Nephron (organoid): Measurements from ENCODE around the gene FN3K.
A peak's percentile ranks its signal among the peaks of the same experiment; 100 is the strongest.

ENCODE experiments used
- H3K27ac Mint-ChIP-seq, 3 experiments: 2 replicates each; pipeline ENCODE4 v1.8.0; 2020; ENCODE audit warnings: mixed read lengths in 3 of 3, mild to moderate bottlenecking in 2 of 3, moderate library complexity in 1 of 3
- H3K27me3 Mint-ChIP-seq: 2 replicates; pipeline ENCODE4 v1.8.0; 2021; ENCODE audit warnings: low read depth, mild to moderate bottlenecking, moderate library complexity, mixed read lengths
- H3K36me3 Mint-ChIP-seq: 2 replicates; pipeline ENCODE4 v1.8.0; 2020; ENCODE audit warnings: low read depth, mixed read lengths
- H3K4me1 Mint-ChIP-seq: 2 replicates; pipeline ENCODE4 v1.8.0; 2020; ENCODE audit warnings: mixed read lengths
- H3K4me3 Mint-ChIP-seq, 3 experiments: 2 replicates each; pipeline ENCODE4 v1.8.0; 2020; ENCODE audit warnings: mild to moderate bottlenecking in 3 of 3, mixed read lengths in 3 of 3, moderate library complexity in 2 of 3
- H3K9me3 Mint-ChIP-seq: 2 replicates; pipeline ENCODE4 v1.8.0; 2020; ENCODE audit warnings: mixed read lengths
- TF ChIP-seq, protein P1 (sequence below), 3 experiments: fragments of 200-600 bp; sonication (generic); IDR thresholded peaks; one replicate each; pipeline ENCODE4 v1.5.0; 2021; ENCODE audit warnings: antibody characterized with exemption in 3 of 3; ENCODE audit not compliant: unreplicated experiment in 3 of 3

FN3K gene

DNA sequence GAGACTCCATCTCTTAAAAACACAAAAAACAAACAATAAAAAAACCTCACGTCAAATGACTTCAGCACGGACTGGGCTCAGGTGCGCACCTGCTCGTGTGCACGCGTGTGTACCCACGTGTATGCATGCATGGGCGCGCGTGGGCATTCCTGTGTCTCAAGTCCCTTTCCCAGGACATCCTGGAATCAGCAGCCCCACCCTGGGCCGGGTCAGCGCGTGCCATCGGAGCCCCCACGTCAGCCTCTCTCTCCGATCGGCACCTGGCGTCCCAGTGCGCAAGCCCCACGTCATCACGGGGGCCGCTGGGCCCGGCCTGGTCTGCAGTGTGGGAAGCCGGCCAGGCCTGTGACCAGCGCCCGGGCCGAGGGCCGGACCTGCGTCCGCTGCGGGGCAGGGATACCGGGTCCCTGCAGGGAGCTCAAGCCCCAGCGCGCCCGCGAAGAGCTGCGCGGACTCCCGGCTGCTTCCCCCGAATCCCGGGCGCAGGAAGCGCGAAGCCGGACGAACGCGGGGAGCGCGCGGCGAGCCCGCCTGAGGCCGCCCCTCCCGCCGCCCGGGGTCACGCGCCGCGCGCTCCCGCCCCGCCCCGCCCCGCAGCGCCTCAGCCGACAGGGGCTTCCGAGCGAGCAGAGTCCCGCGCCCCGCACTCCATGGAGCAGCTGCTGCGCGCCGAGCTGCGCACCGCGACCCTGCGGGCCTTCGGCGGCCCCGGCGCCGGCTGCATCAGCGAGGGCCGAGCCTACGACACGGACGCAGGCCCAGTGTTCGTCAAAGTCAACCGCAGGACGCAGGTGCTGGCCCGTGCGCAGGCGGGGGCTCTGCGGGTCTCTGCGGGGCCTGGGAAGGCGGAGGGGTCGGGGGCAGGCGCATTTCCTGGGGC is at the start of gene FN3K:
Gene FN3K (plus strand): TSS at position 629 of the 880 bp plus-strand sequence. CDS start 22 bp downstream, at position 651.
- Mint-ChIP-seq H3K9me3 (peaks cover 11% of the 10 kb centered on the region), H3K4me1 (peaks cover 4% of the 10 kb centered on the region), H3K27me3 (no peaks in the 10 kb centered on the region), H3K27ac (peak within 1 kb of the TSS in 1 of 3 experiments; percentile 59), H3K36me3 (peaks cover 43% of the 10 kb centered on the region), H3K4me3 (peak within 1 kb of the TSS; percentile 78 to 83 (median 81))
- TF ChIP-seq, protein P1, sequence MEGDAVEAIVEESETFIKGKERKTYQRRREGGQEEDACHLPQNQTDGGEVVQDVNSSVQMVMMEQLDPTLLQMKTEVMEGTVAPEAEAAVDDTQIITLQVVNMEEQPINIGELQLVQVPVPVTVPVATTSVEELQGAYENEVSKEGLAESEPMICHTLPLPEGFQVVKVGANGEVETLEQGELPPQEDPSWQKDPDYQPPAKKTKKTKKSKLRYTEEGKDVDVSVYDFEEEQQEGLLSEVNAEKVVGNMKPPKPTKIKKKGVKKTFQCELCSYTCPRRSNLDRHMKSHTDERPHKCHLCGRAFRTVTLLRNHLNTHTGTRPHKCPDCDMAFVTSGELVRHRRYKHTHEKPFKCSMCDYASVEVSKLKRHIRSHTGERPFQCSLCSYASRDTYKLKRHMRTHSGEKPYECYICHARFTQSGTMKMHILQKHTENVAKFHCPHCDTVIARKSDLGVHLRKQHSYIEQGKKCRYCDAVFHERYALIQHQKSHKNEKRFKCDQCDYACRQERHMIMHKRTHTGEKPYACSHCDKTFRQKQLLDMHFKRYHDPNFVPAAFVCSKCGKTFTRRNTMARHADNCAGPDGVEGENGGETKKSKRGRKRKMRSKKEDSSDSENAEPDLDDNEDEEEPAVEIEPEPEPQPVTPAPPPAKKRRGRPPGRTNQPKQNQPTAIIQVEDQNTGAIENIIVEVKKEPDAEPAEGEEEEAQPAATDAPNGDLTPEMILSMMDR (IDR thresholded peaks at IDR 0.05; ENCODE audit: unreplicated experiment in 3 of 3) = no peak

- Mint-ChIP-seq H3K27ac (peak overlapping the region; percentile 4 to 56 (median 23)), H3K27me3 (no peaks in the 10 kb centered on the region), H3K36me3 (peaks cover 11% of the 10 kb centered on the region), H3K4me3 (no peak overlapping the region), H3K9me3 (peaks cover 8% of the 10 kb centered on the region), H3K4me1 (peaks cover 8% of the 10 kb centered on the region)
- TF ChIP-seq, protein P1 (IDR thresholded peaks at IDR 0.05; ENCODE audit: unreplicated experiment in 3 of 3) = no peak
These were observed 48.8 kb upstream of the FN3K start for GRCh38 chr17:82686366-82687324.

DNA sequence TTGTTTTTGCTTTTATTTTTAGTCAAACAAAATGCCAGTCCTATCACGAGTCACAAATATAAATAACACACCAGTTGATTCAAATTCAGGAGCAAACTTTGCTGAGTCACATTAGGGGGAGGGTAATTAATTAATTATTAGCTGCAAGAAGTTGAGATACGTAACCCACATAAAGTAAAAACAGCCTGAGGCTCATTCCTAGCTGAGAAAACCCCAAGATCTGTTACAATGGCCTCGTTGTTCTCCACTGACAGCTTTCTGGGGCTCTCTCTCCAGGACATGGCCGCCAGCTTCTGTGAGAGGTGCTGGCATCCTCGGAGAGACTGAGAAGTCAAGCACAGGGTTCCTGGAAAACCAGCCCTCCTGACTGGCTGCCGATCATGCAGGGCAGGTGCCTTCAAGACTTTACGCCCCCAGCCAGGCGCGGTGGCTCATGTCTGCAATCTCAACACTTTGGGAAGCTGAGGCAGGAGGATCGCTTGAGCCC is 48.0 kb upstream of the FN3K start:
- peaks cover 8% of the 10 kb centered on the region for H3K4me1 Mint-ChIP-seq
- H3K36me3 Mint-ChIP-seq = peaks cover 4% of the 10 kb centered on the region
- H3K27me3 Mint-ChIP-seq = no peaks in the 10 kb centered on the region
- TF ChIP-seq, protein P1 (IDR thresholded peaks at IDR 0.05; ENCODE audit: unreplicated experiment in 3 of 3) = no peak
- no peak overlapping the region for H3K4me3 Mint-ChIP-seq
- peak overlapping the region; percentile 4 to 56 (median 23) for H3K27ac Mint-ChIP-seq
- peaks cover under 1% of the 10 kb centered on the region for H3K9me3 Mint-ChIP-seq

DNA sequence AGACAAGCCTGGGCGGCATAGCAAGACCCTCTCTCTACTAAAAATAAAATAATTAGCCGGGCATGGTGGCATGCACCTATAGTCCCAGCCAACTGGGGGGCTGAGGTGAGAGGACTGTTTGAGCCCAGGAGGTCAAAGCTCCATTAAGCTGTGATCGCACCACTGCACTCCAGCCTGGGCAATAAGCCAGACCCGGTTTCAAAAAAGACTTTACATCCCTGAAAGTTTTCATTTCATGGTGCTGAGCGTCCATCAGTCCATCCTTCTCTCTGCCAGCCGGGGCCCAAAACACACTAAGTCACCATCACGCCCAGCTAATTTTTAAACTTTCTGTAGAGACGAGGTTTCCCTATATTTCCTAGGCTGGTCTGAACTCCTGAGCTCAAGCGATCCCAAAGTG is 47.5 kb upstream of the FN3K start:
- Mint-ChIP-seq H3K4me1 (peaks cover 8% of the 10 kb centered on the region), H3K36me3 (peaks cover 4% of the 10 kb centered on the region), H3K9me3 (no peaks in the 10 kb centered on the region), H3K27ac (peak overlapping the region in 1 of 3 experiments; percentile 56), H3K27me3 (no peaks in the 10 kb centered on the region), H3K4me3 (no peak overlapping the region)
- TF ChIP-seq, protein P1 (IDR thresholded peaks at IDR 0.05; ENCODE audit: unreplicated experiment in 3 of 3) = no peak

GRCh38 chr17:82689077-82689476 is 46.3 kb upstream of the FN3K start:
- TF ChIP-seq, protein P1 (IDR thresholded peaks at IDR 0.05; ENCODE audit: unreplicated experiment in 3 of 3) = no peak
- peaks cover 14% of the 10 kb centered on the region for H3K4me1 Mint-ChIP-seq
- H3K9me3 Mint-ChIP-seq = peaks cover 6% of the 10 kb centered on the region
- H3K27me3 Mint-ChIP-seq = no peaks in the 10 kb centered on the region
- peaks cover 10% of the 10 kb centered on the region for H3K36me3 Mint-ChIP-seq
- no peak overlapping the region for H3K27ac Mint-ChIP-seq
- H3K4me3 Mint-ChIP-seq = no peak overlapping the region
